ENCODE results near the gene DLEC1.
"Not testable (repeated sequence)": the region's sequence is repeated elsewhere in the genome, so short reads cannot be mapped to it uniquely, and the experiment has no call there.

Gene DLEC1

DNA sequence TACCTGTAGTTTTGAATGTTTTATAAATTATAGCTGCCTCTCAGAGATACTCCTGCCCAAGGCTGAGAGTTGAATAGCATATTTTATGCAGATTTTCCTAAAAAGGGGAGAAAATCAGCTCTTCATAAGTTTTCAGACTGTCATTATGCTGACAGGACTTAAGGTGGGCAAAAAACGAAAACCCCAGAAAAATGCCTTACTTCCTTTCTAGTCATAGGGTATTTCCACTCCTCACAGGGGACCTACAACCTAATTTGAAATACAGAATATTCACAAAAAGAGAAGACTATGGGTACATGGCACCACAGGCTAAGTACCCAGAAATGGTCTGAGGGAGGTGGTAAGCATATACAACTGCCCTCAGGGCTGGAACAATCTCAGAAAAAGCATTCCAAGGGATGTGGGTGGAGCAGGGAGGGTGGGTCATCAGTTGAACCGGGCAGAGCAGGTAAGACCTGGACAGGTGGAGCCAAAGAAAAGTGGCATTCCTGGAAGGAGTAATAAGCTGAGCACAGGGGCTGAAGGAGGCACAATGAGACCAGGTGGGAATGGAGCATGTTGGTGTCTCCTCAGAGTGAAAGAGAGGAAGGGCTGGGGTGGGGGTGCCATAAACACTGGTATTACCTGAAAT, 115.7 kb downstream of the DLEC1 start:
- DNase-seq (ENCODE audit: low read depth in 2 of 2), result no peak

DNA sequence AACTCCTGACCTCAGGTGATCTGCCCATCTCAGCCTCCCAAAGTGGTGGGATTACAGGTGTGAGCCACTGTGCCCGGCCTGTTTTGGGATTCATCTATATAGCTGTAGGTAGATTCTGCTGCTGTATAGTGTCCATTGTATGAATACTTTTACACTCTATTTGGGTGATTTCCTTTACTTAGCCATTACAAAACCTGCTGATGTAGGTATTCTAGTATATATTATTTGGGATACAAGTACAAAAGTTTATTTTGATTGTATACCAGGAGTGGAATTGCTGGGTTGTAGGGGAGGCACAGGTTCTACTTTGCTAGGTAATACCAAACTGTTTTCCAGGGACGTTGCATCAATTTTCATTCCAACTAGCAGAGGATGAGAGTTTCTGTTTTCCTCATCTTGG, 116.8 kb downstream of the DLEC1 start:
- DNase-seq (ENCODE audit: low read depth in 2 of 2), result no peak

DNA sequence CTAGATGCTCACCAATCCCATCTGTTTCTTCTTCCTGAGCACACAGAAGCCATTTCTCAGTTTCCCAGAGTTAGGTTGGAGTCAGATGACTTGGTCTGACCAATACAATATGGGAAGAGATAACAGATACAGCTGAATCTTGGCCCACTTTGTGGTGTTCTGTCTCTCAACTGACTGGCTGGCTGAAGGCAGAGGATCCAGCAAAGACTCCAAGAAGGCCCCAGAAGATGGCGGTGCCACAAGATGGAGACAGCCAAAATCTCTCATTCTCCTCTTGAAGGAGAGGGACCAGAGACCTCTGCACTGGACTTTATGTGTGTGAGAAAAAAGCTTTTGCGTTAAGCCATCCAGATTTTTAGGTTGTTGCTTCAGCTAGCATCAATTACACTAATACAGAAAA, 118.1 kb downstream of the DLEC1 start:
- DNase-seq (ENCODE audit: low read depth in 2 of 2), result no peak

DNA sequence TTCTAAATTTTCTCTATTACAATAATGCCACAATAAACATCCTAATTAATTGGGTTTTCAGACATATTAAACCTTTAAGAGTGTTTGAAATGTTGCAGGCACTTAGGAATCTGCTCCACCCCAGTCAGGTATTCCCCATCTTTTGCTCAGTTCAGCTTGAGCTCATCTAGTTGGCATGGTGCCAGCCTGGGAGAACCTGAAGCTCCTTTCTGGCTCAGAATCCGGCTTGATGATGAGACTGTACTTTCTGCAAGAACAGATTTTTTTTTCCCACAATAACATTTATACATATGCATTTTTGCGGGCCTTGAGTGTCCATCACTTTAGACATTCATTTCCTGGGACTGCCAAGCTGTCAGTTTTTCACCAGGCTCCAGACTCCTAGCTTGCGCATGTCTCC, 118.6 kb downstream of the DLEC1 start:
- DNase-seq (ENCODE audit: low read depth in 2 of 2), result no peak

DNA sequence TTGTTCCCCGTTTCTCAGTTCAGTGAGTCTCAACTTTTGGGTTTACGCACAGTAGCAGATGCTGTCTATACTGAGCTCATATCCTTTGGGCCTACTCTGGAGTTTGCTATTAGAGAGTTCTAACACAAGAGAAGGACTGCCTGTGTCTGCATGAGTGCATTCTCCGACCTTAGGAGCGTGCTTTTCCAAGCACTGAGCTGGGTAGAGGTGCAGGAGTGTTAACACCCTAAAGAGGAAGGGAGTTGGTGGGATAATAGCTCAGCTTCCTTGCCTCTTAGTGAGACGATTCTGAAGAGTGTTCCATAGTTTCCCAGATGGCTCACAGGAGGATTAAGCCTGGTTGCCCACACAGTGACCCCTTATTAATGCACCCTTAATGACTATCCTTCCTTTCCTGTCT, 119.5 kb downstream of the DLEC1 start:
- DNase-seq (ENCODE audit: low read depth in 2 of 2), result no peak

DNA sequence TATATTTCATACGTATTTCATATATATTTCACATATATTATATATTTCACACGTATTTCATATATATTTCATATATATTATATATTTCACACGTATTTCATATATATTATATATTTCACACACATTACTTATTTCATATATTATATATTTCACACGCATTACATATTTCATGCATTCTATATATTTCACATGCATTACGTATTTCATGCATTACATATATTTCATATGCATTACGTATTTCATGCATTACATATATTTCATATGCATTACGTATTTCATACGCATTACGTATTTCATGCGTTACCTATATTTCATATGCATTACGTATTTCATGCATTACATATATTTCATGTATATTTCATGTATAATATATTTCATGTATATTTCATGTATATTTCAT, 121.7 kb downstream of the DLEC1 start:
- not testable (repeated sequence) for DNase-seq (ENCODE audit: low read depth in 2 of 2)

DNA sequence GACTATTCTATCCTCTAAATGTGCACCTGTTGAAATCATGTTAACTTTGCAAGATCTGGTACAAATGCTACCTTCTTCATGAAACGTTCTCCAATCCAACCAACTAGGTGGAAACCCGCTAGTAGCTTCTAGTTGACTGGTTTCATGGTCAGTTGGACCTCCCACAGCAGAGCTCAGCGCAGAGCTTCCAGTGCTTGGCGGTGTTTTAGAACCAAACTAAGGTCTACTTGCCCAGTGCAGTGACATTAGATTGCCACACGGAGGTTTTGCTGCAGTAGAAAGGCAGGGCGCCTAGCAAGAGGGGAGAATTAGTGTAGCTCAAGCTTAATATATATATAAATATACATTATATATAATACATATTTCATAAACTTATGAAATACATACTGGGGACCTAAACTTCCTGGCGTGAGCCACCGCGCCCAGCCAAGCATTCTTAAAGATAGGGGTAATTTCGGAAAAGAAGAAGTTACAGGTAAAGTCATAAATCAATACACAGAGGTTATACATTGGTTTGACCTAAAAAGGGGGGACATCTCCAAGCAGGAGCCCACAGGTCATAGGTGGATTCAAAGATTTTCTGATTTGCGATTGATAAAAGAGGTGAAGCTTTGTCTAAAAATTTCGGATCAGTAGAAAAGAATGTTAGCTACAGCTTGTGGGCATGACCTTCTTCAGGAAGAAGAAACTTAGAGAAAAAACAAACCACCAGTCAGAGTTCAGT, 124.3 kb downstream of the DLEC1 start:
- DNase-seq (ENCODE audit: low read depth in 2 of 2), result no peak

DNA sequence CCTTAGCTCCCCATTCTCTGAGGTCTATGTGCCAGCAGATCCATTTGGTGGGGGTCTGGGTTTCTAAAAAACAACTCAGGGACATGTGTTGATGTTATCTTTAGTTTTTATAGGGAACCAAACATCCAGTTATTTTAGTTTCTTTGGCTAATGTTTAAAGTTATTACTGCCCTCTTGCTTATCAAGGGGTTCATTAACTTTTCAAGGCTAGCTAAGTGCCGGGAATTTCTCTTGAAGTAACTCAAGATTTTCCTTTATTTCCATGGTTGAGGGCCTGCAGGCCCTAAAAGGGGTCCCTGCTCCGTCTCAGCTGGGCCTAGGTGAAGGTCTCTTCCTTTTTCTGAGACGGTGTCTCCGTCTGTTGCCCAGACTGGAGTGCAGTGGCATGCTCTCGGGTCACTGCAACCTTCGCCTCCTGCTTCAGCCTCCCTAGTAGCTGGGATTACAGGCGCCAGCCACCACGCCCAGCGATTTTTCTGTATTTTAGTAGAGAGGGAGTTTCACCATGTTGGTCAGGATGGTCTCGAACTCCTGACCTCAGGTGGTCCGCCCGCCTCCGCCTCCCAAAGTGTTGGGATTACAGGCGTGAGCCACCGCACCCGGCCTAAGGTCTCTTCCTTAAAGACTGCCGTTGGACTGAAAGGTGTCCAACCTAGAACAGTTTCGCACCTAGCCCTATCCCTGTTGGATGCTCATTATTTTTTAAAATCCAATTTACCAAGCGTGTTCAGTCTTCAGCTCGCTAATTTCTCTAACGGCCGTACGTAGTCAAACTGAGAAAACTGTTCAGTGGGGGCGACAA, 125.0 kb downstream of the DLEC1 start:
- DNase-seq (ENCODE audit: low read depth in 2 of 2), result no peak

DNA sequence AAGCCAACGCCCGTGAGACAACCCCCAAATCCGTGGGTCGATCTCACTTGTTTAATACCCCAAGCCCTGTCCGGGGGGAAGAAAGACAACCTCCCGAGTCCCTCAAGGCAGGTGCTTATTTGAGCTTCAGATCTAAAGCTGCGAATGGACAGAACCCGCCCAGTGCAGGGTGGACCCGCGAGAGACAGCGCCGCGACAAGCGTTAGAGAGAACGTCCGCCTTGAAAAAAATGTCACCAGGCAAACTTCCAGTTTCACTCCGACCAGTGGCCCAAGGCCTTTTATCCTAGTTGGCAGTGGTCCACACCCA, 125.6 kb downstream of the DLEC1 start:
- DNase-seq (ENCODE audit: low read depth in 2 of 2), result no peak

DNA sequence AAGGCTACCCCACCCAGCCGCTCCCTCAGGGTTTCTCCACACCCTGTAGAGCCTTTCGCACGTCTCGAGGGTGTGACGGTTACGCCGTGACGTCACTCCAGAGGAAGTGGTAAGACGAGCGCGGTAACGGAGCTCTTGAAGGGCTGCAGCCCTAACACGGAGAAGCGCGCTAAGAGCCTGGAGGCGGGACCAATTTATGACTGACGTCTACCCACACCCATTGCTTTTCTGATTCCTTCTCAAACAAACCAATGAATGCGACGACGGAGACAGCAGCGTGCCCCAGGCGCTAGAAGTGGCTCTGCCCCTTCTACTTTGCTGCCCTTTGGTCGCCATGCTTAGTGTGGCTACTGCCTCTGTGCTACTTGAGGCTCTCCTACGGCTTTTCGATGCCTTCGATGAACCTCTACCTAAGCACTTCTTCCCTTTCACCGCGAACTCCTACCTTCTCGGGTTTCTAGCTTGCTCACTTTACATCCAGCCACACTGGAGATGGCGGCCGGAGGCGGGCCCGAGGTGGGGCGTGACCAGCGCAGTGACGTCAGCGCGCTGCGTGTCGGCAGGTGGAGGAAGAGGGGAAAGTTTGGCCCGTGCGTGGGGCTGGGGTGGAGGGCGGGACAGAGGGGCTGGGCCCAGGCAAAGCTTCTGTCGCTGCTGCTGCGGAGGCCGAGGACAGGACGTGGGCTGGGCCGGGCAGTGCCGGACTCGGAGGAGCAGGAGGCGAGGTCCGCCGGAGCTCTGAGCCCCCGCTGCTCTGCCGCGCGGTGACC, 126.1 kb downstream of the DLEC1 start, which contains the start of gene OXSR1:
Gene OXSR1 (plus strand): TSS at position 586 of the 770 bp plus-strand sequence. CDS start 340 bp downstream, outside the sequence.
- DNase-seq (ENCODE audit: low read depth in 2 of 2), result peak; percentile 95 to 96

DNA sequence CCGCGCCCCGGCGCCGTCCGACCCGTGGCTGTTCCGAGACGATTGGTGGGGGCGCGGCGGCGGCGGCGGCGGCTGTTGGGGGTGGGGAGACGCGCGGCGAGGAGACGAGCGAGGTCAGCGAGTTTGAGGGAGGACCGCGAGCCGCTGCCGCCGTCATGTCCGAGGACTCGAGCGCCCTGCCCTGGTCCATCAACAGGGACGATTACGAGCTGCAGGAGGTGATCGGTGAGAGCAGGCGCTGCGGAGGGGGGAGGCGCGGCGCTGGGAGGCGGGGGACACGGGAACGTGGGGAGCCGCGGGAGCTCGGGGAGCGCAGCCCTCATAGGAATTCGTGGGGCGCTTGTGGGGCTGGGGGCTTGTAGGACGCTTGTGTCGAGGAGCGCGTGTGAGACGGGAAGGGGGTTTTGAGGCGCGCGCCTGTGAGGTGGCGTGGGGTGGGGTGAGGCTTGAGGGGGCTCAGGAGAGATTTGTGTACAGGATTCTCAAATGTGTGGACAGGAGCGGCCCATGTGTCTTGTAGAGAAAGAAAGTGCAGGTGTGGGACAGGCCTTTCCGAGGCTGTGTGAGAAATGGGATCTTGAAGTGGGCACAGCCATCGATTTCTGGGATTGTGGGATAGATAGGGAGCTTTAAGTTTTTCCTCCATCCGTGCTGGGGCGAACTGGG, 126.8 kb downstream of the DLEC1 start:
- no peak for DNase-seq (ENCODE audit: low read depth in 2 of 2)

DNA sequence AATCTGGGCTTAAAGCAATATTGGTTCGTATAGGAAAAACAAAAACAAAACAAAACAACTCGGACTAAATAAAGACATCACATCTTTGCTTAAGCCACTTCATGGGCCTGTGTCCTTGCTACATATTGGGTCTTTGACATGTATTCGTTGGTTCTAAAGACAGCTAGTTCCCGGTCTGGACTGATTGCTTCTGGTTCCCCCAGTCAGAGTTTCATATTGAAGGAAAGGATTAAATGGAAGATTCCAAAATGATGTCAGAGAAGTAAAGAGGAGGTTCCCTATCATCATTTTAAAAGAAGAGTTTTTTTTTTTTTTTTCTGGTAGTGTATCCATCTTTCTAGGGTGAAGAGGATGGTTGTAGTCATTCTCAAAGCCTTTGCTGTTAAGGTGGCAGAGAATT, 128.6 kb downstream of the DLEC1 start:
- no peak for DNase-seq (ENCODE audit: low read depth in 2 of 2)

DNA sequence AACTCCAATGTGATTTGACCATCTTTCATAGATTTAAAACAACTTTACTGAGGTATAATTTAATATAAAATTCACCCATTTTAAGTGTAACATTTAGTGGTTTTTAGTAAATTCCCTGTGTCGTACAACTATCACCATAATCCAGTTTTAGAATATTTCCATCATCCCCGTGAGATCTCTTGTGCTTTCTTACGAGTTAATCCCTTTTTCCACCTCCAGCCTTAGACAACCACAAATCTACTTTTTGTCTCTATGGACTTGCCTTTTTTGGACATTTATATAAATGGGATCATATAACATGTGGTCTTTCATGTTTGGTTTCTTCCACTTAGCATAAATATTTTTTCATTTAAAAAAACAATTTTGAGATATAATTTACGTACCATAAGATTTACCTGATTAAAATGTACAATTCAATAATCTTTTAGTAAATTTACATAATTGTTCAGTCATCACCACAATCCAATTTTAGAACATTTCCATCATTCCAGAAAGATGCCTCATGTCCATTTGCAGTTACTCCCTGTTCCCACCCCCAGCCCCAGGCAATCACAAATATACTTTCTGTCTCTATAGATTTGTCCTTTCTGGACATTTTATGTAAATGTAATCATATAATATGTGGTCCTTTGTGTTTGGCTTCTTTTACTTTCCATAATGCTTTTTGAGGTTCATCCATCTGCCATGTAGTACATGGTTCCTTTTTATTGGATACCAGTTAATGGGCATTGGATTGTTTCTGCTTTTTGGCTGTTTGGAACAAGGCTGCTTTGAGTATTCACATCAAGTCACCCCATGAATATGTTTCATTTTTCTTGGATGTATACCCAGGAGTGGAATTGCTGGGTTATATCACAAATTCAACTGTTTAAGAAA, 129.4 kb downstream of the DLEC1 start:
- no peak for DNase-seq (ENCODE audit: low read depth in 2 of 2)

DNA sequence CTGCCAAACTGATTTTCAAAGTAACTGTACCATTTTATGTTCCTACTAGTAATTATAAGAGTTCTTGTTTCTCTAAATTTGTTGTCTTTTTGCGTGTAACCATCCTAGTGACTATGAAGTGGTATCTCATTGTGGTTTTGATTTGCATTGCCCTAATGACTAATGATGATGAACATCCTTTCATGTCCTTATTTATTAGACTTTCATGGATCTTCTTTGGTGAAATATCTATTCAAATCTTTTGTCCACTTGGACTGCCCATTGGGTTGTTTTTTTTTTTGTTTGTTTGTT, 130.0 kb downstream of the DLEC1 start:
- no peak for DNase-seq (ENCODE audit: low read depth in 2 of 2)

DNA sequence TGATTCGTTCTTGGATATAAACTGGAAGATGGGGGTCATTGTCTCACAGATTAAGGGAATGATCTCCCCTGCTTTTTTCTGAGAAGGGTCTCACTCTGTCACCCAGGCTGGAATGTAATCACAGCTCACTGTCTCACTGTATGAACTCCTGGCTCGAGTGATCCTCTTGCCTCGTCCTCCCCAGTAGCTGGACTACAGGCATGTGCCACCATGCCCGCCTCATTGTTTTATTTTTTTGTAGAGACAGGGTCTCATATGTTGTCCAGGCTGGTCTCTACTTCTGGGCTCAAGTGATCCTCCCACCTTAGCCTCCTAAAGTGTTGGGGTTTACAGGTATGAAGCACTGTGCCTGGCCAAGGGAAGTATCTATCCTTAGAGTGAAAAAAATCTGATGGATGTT, 131.7 kb downstream of the DLEC1 start:
- no peak for DNase-seq (ENCODE audit: low read depth in 2 of 2)

DNA sequence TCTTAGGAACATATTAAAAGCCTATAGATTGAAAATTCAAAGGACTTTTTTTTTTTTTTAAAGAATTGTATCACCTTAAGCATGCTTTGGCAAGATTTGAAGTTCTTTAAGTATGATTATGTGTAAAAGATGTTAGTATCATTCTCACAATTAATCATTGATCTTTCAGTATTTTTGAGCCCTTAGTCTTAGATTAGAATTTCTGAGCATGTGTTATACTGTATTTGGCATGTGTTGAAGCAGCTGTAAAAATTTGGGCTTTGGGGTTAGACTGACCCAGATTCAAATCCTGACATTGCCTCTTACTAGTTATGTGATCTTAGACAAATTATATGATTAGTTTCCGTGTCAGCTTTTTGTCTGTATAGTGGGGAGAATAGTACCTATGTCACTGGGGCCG, 132.6 kb downstream of the DLEC1 start:
- DNase-seq (ENCODE audit: low read depth in 2 of 2), result no peak
